ENCODE measurements around the gene FMNL1.

The FMNL1 gene

GRCh38 chr17:45284176-45285140, 62.8 kb downstream of the FMNL1 start:
- DNase-seq, result no peak

- no peak for DNase-seq
These were observed 64.6 kb downstream of the FMNL1 start for GRCh38 chr17:45286286-45286685.

- DNase-seq, result no peak
These were observed 66.1 kb downstream of the FMNL1 start for GRCh38 chr17:45287526-45288500.

DNA sequence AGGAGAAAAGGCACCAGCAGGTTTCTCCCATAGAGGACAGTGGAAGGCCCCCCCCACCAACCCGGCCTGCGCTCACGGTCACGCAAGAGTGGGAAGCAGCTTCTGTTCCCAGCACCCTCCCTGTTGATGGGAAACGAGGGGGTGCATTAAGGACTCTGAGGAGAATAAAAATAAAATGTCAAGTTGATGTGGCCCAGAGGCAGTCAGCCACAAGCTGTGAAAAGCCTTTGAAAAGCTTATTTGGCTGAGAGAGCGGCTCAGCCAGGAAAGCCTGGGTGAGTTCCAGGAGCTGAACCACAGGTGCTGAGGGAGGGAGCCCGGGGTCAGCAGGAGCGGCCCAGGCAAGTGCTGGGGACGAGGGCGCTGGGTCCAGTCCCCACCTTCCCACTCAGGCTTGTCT, 67.1 kb downstream of the FMNL1 start:
- no peak for DNase-seq

DNA sequence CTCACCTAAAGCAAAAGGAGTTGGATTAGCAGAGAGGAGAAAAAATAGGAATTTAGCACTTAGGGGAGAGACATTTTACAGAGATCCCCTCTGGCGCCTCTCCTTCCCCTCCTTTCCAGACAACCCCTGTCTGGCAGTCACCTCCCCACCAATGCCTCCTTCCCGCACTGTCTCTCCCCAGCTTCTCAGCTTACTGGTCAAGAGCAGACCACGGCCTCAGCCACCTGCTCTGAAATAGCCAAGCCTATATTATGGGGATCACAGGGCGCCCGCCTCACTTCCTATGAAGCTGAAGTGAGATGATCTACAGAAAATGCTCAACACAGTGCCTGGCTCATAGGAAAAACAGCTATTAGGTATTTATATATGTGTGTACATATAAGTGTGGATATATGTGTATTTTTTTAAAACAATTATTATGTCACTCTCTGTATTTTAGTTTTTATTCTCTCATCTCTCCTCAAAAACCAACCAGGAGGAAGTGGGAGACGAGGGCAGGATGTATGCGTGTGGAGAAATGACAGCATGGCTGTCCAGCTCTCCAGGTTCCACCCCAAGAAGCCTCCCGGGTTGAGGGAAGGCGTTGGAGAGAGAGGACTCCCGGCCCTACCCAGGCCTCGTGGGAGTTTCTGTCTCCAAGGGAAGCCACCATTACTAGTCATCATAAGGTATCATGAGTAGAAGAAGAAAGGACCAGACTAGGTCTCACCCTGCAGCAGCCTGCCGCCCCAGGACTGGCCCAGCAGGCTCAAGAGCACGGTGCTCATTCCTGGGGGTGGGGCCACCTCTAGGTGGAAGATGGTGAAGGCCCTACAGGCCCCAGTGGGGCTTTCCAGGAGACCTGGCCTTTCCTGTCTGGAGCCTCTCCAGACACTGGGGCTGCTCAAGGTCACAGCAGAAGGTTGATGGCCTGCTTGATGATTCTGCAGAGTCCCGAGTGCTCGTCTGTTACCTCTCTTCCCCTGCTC, 67.9 kb downstream of the FMNL1 start:
- DNase-seq, result no peak

DNA sequence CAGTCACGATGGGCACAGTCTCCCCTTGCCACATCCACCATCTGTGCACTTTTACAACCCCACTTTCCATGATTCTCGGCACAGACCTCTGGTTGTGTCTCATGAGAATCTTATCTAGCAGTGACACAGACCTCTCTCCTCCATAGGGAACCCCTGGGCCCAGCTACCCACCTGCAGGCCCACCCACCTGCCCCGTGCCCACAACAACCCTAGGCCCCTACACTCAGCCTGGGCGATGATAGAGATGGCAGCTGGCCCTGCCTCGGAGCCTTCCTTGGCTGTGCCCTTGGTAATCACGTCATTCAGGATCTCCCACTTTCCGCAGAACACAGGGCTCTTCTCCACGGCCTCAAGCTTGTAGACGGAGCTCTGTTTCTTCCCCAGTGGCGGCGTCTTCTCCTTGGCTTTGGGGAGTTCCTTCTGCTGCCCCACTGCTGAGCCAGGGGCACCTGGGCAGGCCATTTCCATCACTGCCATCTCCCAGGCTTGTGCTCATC, 68.6 kb downstream of the FMNL1 start:
- DNase-seq, result no peak

DNA sequence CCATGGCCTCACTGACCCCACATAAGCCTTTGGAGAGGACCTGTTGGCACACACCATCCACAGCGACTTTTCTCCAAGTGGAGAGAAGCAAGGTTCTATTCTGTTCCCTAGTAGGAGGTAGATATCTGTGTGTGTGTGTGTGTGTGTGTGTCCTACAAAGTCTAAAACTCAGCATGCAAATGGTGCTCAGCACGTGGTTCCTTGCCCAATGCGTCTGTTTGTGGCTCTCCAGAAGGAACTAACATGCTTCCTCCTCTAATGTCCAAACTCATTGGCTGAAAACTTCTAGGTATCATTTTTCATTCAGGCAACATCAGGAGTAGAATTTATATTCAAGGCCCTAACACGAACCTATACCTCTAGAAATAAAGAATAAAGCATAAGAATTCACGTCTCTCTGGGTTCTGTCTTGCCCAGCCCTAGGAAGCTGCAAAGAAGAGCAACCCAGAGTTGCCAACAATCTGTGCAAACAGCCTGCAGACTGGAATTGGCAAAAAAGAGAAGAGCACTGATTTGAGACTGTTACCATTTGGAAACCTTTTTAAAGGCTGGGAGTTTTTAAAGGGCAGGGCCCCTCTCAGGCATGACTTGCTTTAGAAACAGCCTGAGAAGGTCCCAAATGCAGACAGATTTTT, 69.6 kb downstream of the FMNL1 start:
- no peak for DNase-seq

DNA sequence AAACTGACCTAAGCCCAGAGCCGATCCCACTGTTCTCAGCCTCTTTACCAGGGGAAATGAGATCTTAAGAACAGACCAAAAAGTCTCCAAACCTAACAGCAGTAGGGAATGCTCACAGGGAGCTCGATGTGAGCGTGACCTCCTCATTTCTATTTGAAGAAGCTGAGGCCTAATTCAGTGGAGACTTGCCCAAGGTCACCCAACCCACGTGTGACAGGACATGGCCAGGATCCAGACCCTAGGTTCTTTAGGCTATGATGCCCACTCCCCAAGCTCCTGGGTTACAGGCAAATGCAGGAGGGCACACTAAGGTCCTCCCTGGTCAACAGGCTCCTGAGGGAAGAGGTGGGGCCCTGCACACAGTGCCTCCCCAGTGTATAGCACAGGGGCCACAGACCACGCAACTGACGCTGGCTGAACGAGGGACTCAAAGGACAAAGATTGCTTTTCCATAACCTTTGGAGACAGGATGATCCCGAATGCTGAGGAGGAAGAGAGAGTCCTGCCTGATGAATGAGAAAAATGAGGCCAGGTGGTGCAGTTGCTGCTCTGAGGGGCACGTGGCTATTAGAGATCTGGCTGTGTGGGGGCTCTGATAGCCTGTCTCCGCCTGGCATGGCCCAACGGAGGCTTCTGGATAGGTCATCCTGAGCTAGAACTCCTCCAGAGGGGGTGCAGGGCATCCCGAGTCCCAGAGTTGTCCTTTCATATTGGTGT, 71.2 kb downstream of the FMNL1 start:
- no peak for DNase-seq

DNA sequence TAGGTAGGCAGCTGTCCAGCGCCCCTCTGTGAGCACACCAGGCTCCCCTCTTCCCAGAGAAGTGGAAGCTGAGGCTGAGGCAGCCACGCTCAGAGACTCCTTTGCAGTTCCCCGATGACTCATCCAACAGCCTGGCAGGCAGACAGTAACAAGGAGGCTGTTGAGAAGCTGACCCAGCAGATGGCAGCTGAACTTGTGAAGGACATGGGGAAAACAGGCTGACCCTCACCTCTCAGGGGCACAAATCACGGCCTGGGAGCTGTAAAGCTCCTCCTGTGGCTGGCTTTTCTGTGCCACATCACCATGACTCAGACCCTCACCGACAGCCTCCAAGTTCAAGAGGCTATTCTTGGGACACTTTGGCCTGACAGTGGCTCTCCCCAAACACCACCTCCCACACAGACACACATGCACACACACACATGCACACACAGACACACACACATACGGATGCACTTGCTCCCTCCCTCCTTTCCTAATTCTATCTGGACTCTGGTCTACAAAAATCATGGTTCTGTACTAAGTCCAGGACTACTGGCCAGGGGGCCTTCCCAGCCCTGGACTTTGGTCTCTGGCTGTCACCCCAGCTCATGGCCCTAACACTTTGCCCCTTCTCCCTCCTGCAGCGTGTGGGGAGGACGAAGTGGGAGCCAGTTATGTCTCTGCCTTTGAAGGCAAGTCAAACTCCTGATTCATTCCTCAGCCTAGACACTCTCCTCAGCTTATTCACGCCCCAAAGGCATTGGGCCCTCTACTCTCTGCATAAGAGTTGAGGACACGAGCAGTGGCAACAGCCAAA, 71.9 kb downstream of the FMNL1 start:
- DNase-seq, result peak; percentile 86

GRCh38 chr17:45294506-45294905, 72.8 kb downstream of the FMNL1 start:
- DNase-seq, result peak; percentile 87

DNA sequence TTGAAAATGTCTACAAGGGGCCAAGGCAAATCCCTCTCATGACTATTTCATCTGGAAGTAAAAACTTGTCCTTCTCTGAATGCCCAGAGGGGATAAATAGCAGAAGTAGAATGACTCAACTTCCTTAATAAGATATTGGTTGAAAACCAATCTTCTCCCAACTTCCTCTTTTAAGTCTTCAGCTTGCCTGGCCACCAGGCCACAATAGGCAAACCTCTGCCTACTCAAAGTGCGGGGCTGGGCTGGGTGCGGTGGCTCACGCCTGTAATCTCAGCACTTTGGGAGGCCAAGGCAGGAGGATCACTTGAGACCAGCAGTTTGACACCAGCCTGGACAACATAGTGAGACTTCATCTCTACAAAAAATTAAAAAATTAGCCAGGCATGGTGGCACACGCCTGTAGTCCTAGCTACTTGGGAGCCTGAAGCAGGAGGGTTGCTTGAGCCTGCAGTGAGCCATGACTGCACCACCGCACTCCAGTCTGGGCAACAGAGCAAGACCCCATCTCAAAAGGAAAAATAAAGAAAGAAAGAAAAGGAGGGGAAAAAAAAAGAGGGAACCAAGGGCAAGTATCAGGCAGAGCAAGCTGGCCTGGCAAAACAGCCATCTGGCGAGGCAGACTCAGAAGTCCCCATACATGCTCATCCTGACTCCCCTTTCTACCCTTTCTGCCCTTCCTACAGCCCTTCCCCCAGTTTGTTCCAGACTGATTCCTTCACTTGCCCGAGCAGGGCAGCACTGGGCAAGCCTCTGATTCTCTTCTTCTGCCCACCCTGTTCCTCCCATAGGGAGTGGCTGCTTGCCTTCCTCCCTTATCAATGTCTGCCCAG, 74.5 kb downstream of the FMNL1 start:
- DNase-seq, result peak; percentile 46

- no peak for DNase-seq
These were observed 75.1 kb downstream of the FMNL1 start for GRCh38 chr17:45296833-45297124.

Measured in fibroblast of upper back skin (primary cell).